ENCODE data around the gene CD68. TPM values are rescaled to one million over a fixed set of nuclear protein-coding genes. Genes with fewer than 3 reads are reported as not detected.

The CD68 gene
- total RNA-seq, 1 donor from 2014 or later: 40.0 TPM

- TF ChIP-seq CTCF (IDR thresholded peaks at IDR 0.05): no peak
- TF ChIP-seq POLR2AphosphoS5 (IDR thresholded peaks at IDR 0.05; ENCODE audit: insufficient read depth in 1 of 2, low read depth in 1 of 2): peak; percentile 29 to 88
- intact Hi-C loops (cut with DNase I): no loop called here
- Histone ChIP-seq H3K36me3 (peaks cover 6 to 65% of the 10 kb centered on the region in 2 donors), H3K4me3 (peak overlapping the region; percentile 97 to 100), H3K27ac (peak overlapping the region; percentile 99), H3K27me3 (no peaks in the 10 kb centered on the region), H3K4me1 (peaks cover 32% of the 10 kb centered on the region), H3K9me3 (no peaks in the 10 kb centered on the region)
- DNase-seq (ENCODE audit: extremely low spot score in 2 of 2): peak in 1 of 2 donors; percentile 95
Observed at GRCh38 chr17:7573324-7574080, 5.9 kb upstream of the CD68 start.

- intact Hi-C loops (cut with DNase I): no loop called here
- H3K36me3 ChIP-seq: peaks cover 6 to 70% of the 10 kb centered on the region in 2 donors
- H3K4me1 ChIP-seq: peaks cover 41% of the 10 kb centered on the region
Observed at GRCh38 chr17:7574176-7574953, 5.1 kb upstream of the CD68 start.

GRCh38 chr17:7575481-7575883 is 4.0 kb upstream of the CD68 start:
- TF ChIP-seq POLR2A (IDR thresholded peaks at IDR 0.05): no peak
- Histone ChIP-seq H3K4me3 (no peak overlapping the region), H3K27ac (no peak overlapping the region), H3K4me1 (peaks cover 52% of the 10 kb centered on the region), H3K9me3 (no peaks in the 10 kb centered on the region), H3K27me3 (no peaks in the 10 kb centered on the region), H3K36me3 (peaks cover 6 to 59% of the 10 kb centered on the region in 2 donors)
- intact Hi-C loops (cut with DNase I): loop anchor here (5.0 kb wide), 1 partner anchor 267 kb away; no protein-coding TSS in a partner anchor
- DNase-seq (ENCODE audit: extremely low spot score in 2 of 2): peak in 1 of 2 donors; percentile 64

More at GRCh38 chr17:7574176-7574953, 5.1 kb upstream of the CD68 start:
- H3K9me3 ChIP-seq: no peaks in the 10 kb centered on the region
- H3K27me3 ChIP-seq: no peaks in the 10 kb centered on the region
- no peak for TF ChIP-seq POLR2A (IDR thresholded peaks at IDR 0.05)
- TF ChIP-seq CTCF (IDR thresholded peaks at IDR 0.05): no peak
- TF ChIP-seq POLR2AphosphoS5 (IDR thresholded peaks at IDR 0.05; ENCODE audit: insufficient read depth in 1 of 2, low read depth in 1 of 2): no peak
- peak overlapping the region; percentile 99 for H3K27ac ChIP-seq
- H3K4me3 ChIP-seq: peak overlapping the region; percentile 97 to 100
- peak in 1 of 2 donors; percentile 88 for DNase-seq (ENCODE audit: extremely low spot score in 2 of 2)

GRCh38 chr17:7575959-7576358 is 3.5 kb upstream of the CD68 start:
- intact Hi-C loops (cut with DNase I): loop anchor here (5.0 kb wide), 1 partner anchor 266 kb away; no protein-coding TSS in a partner anchor
- H3K36me3 ChIP-seq: peaks cover 6 to 54% of the 10 kb centered on the region in 2 donors

More at GRCh38 chr17:7575959-7576358, 3.5 kb upstream of the CD68 start:
- Histone ChIP-seq H3K4me3 (no peak overlapping the region), H3K9me3 (no peaks in the 10 kb centered on the region), H3K27me3 (no peaks in the 10 kb centered on the region), H3K27ac (no peak overlapping the region), H3K4me1 (peaks cover 57% of the 10 kb centered on the region)
- TF ChIP-seq CTCF (IDR thresholded peaks at IDR 0.05) (no peak), POLR2A (IDR thresholded peaks at IDR 0.05) (no peak), POLR2AphosphoS5 (IDR thresholded peaks at IDR 0.05; ENCODE audit: insufficient read depth in 1 of 2, low read depth in 1 of 2) (no peak)
- no peak for DNase-seq (ENCODE audit: extremely low spot score in 2 of 2)
